CD4-positive, CD25-positive, alpha-beta regulatory T cell (primary cell): Measurements from ENCODE around the gene VSTM4. TPM values are rescaled to one million over a fixed set of nuclear protein-coding genes. Genes with fewer than 3 reads are reported as not detected.

Source experiments
- ATAC-seq, 2 donors: fragments of 150-1000 bp; cut with Tn5 transposase; one replicate each; pipeline ENCODE4 v1.10.0; 2021; ENCODE audit warnings: low read depth in 2 of 2, moderate number of reproducible peaks in 2 of 2, moderate library complexity in 1 of 2
- DNase-seq, 3 donors: peaks; one replicate each; pipeline versions ENCODE4 v3.0.0 to v3.0.0-alpha.2; 2012 to 2022; ENCODE audit warnings: mixed read lengths in 1 of 3
- H3K27ac ChIP-seq: one replicate; pipeline ENCODE4 v1.7.0; 2013; ENCODE audit warnings: mild to moderate bottlenecking, low read length; ENCODE audit not compliant: insufficient read depth, poor library complexity, severe bottlenecking
- H3K27me3 ChIP-seq: one replicate; pipeline ENCODE4 v1.7.0; 2013; ENCODE audit warnings: low read length; ENCODE audit not compliant: control insufficient read depth, insufficient read depth
- H3K36me3 ChIP-seq: one replicate; pipeline ENCODE4 v1.7.0; 2013; ENCODE audit warnings: mild to moderate bottlenecking, low read length, moderate library complexity; ENCODE audit not compliant: control insufficient read depth, insufficient read depth
- H3K4me1 ChIP-seq: 2 replicates; pipeline ENCODE4 v1.7.0; 2013; ENCODE audit warnings: mild to moderate bottlenecking, low read length; ENCODE audit not compliant: insufficient read depth, control insufficient read depth, poor library complexity, severe bottlenecking
- H3K4me3 ChIP-seq: one replicate; pipeline ENCODE4 v1.7.0; 2013; ENCODE audit warnings: low read depth, mild to moderate bottlenecking, low read length, moderate library complexity
- H3K9me3 ChIP-seq, 2 experiments: 1 replicate in 1 of 2; 2 replicates in 1 of 2; pipeline ENCODE4 v1.7.0; 2013; ENCODE audit warnings: low read length in 2 of 2, mild to moderate bottlenecking in 1 of 2, moderate library complexity in 1 of 2; ENCODE audit not compliant: control insufficient read depth in 2 of 2
- H3K27ac Mint-ChIP-seq, 3 donors: one replicate each; pipeline ENCODE4 v1.8.0; 2020 to 2022; ENCODE audit warnings: mild to moderate bottlenecking in 3 of 3, mixed read lengths in 3 of 3, moderate library complexity in 2 of 3
- H3K27me3 Mint-ChIP-seq: one replicate; pipeline ENCODE4 v1.8.0; 2022; ENCODE audit warnings: mild to moderate bottlenecking, mixed read lengths
- H3K36me3 Mint-ChIP-seq: one replicate; pipeline ENCODE4 v1.8.0; 2020; ENCODE audit warnings: mixed read lengths
- H3K4me1 Mint-ChIP-seq, 4 donors: one replicate each; pipeline ENCODE4 v1.8.0; 2020 to 2022; ENCODE audit warnings: mixed read lengths in 4 of 4, mild to moderate bottlenecking in 1 of 4
- H3K4me3 Mint-ChIP-seq, 4 donors: one replicate each; pipeline ENCODE4 v1.8.0; 2020 to 2022; ENCODE audit warnings: mild to moderate bottlenecking in 4 of 4, mixed read lengths in 4 of 4, moderate library complexity in 3 of 4
- H3K9me3 Mint-ChIP-seq, 7 donors: one replicate each; pipeline ENCODE4 v1.8.0; 2020 to 2022; ENCODE audit warnings: mixed read lengths in 7 of 7, mild to moderate bottlenecking in 3 of 7, moderate library complexity in 2 of 7
- polyA plus RNA-seq, 4 donors: library from polyadenylated mRNA; unstranded; fragments of 300-500 nt; fragmentation: Illumina TruSeq; gene quantifications; one replicate each; pipeline ENCODE4 v1.2.3, GENCODE V29; 2021
- total RNA-seq: library from RNA; stranded (reverse); gene quantifications from one replicate; pipeline ENCODE4 v1.2.3, GENCODE V29; 2022

Gene VSTM4
- total and polyA plus RNA-seq, 5 donors from 2014 or later: 0.05 TPM; not detected in 4

- H3K4me1 ChIP-seq: no peaks in the 10 kb centered on the region
- Mint-ChIP-seq H3K4me1 (no peaks in the 10 kb centered on the region), H3K27ac (no peak overlapping the region), H3K9me3 (peaks cover 0 to 7% (median 2%) of the 10 kb centered on the region in 7 donors), H3K27me3 (no peaks in the 10 kb centered on the region), H3K4me3 (no peak overlapping the region), H3K36me3 (no peaks in the 10 kb centered on the region)
- DNase-seq (no peak), ATAC-seq (no peak)
- H3K27ac ChIP-seq: no peak overlapping the region
- no peak overlapping the region for H3K4me3 ChIP-seq
- H3K27me3 ChIP-seq: peaks cover 2% of the 10 kb centered on the region
- H3K9me3 ChIP-seq: no peaks in the 10 kb centered on the region
- H3K36me3 ChIP-seq: no peaks in the 10 kb centered on the region
Observed at GRCh38 chr10:49123981-49124950, 8.9 kb upstream of the VSTM4 start.

- Histone ChIP-seq H3K36me3 (no peaks in the 10 kb centered on the region), H3K27ac (no peak overlapping the region), H3K27me3 (peaks cover 2% of the 10 kb centered on the region), H3K9me3 (no peaks in the 10 kb centered on the region), H3K4me1 (no peaks in the 10 kb centered on the region), H3K4me3 (no peak overlapping the region)
- Mint-ChIP-seq H3K4me1 (no peaks in the 10 kb centered on the region), H3K27ac (peak overlapping the region in 1 of 3 donors; percentile 35), H3K36me3 (no peaks in the 10 kb centered on the region), H3K4me3 (no peak overlapping the region), H3K27me3 (peaks cover 18% of the 10 kb centered on the region), H3K9me3 (peaks cover 0 to 7% (median 0%) of the 10 kb centered on the region in 7 donors)
- ATAC-seq (no peak), DNase-seq (no peak)
Observed at GRCh38 chr10:49120911-49121310, 5.6 kb upstream of the VSTM4 start.

GRCh38 chr10:49119746-49120145 is 4.4 kb upstream of the VSTM4 start:
- peaks cover 2% of the 10 kb centered on the region for H3K27me3 ChIP-seq
- H3K4me3 Mint-ChIP-seq: no peak overlapping the region
- no peak overlapping the region for H3K27ac ChIP-seq
- H3K27me3 Mint-ChIP-seq: peaks cover 21% of the 10 kb centered on the region
- H3K9me3 Mint-ChIP-seq: peaks cover 0 to 7% (median 0%) of the 10 kb centered on the region in 7 donors
- H3K9me3 ChIP-seq: no peaks in the 10 kb centered on the region
- DNase-seq (no peak), ATAC-seq (no peak)
- H3K36me3 Mint-ChIP-seq: no peaks in the 10 kb centered on the region
- H3K4me1 ChIP-seq: no peaks in the 10 kb centered on the region
- H3K4me1 Mint-ChIP-seq: peaks cover 0 to 1% (median under 1%) of the 10 kb centered on the region in 4 donors
- H3K27ac Mint-ChIP-seq: no peak overlapping the region
- H3K36me3 ChIP-seq: no peaks in the 10 kb centered on the region
- no peak overlapping the region for H3K4me3 ChIP-seq

- Histone ChIP-seq H3K9me3 (no peaks in the 10 kb centered on the region), H3K27me3 (peaks cover 2% of the 10 kb centered on the region), H3K36me3 (no peaks in the 10 kb centered on the region), H3K27ac (no peak overlapping the region), H3K4me1 (no peaks in the 10 kb centered on the region), H3K4me3 (no peak overlapping the region)
- H3K27ac Mint-ChIP-seq: no peak overlapping the region
- H3K27me3 Mint-ChIP-seq: peaks cover 32% of the 10 kb centered on the region
- no peak overlapping the region for H3K4me3 Mint-ChIP-seq
- ATAC-seq: no peak
- H3K36me3 Mint-ChIP-seq: no peaks in the 10 kb centered on the region
- peaks cover 0 to 5% (median 1%) of the 10 kb centered on the region in 4 donors for H3K4me1 Mint-ChIP-seq
- peaks cover 0 to 3% (median 0%) of the 10 kb centered on the region in 7 donors for H3K9me3 Mint-ChIP-seq
- no peak for DNase-seq
Observed at GRCh38 chr10:49118430-49119074, 3.2 kb upstream of the VSTM4 start.

- H3K27ac ChIP-seq: no peak overlapping the region
- no peaks in the 10 kb centered on the region for H3K9me3 ChIP-seq
- ATAC-seq (no peak), DNase-seq (no peak)
- no peaks in the 10 kb centered on the region for H3K4me1 ChIP-seq
- H3K27me3 ChIP-seq: peaks cover 2% of the 10 kb centered on the region
- peaks cover 0 to 3% (median 0%) of the 10 kb centered on the region in 7 donors for H3K9me3 Mint-ChIP-seq
- no peak overlapping the region for H3K4me3 Mint-ChIP-seq
- H3K4me3 ChIP-seq: no peak overlapping the region
- peaks cover 38% of the 10 kb centered on the region for H3K27me3 Mint-ChIP-seq
- H3K27ac Mint-ChIP-seq: no peak overlapping the region
- no peaks in the 10 kb centered on the region for H3K36me3 Mint-ChIP-seq
- H3K4me1 Mint-ChIP-seq: peaks cover 0 to 5% (median 2%) of the 10 kb centered on the region in 4 donors
- H3K36me3 ChIP-seq: no peaks in the 10 kb centered on the region
Observed at GRCh38 chr10:49117376-49118070, 2.2 kb upstream of the VSTM4 start.

GRCh38 chr10:49116509-49117375 is 1.4 kb upstream of the VSTM4 start:
- no peak overlapping the region for H3K27ac Mint-ChIP-seq
- ATAC-seq (no peak), DNase-seq (no peak)
- H3K4me3 Mint-ChIP-seq: peak overlapping the region in 1 of 4 donors; percentile 7
- Histone ChIP-seq H3K27me3 (peaks cover 2% of the 10 kb centered on the region), H3K9me3 (no peaks in the 10 kb centered on the region), H3K4me3 (no peak overlapping the region), H3K36me3 (no peaks in the 10 kb centered on the region), H3K27ac (no peak overlapping the region), H3K4me1 (no peaks in the 10 kb centered on the region)
- H3K27me3 Mint-ChIP-seq: peaks cover 38% of the 10 kb centered on the region
- peaks cover 0 to 1% (median 0%) of the 10 kb centered on the region in 7 donors for H3K9me3 Mint-ChIP-seq
- H3K4me1 Mint-ChIP-seq: peaks cover 0 to 5% (median 2%) of the 10 kb centered on the region in 4 donors
- H3K36me3 Mint-ChIP-seq: no peaks in the 10 kb centered on the region
